ENCODE results near the gene GRK4. TPM values are rescaled to one million over a fixed set of nuclear protein-coding genes. Genes with fewer than 3 reads are reported as not detected.

The GRK4 gene
- total and polyA plus RNA-seq, 10 of the 15 experiments (the other 5 are each of a cell fraction or from before 2014, with no cell fraction given): 1.1 to 4.0 (median 2.5) TPM

DNA sequence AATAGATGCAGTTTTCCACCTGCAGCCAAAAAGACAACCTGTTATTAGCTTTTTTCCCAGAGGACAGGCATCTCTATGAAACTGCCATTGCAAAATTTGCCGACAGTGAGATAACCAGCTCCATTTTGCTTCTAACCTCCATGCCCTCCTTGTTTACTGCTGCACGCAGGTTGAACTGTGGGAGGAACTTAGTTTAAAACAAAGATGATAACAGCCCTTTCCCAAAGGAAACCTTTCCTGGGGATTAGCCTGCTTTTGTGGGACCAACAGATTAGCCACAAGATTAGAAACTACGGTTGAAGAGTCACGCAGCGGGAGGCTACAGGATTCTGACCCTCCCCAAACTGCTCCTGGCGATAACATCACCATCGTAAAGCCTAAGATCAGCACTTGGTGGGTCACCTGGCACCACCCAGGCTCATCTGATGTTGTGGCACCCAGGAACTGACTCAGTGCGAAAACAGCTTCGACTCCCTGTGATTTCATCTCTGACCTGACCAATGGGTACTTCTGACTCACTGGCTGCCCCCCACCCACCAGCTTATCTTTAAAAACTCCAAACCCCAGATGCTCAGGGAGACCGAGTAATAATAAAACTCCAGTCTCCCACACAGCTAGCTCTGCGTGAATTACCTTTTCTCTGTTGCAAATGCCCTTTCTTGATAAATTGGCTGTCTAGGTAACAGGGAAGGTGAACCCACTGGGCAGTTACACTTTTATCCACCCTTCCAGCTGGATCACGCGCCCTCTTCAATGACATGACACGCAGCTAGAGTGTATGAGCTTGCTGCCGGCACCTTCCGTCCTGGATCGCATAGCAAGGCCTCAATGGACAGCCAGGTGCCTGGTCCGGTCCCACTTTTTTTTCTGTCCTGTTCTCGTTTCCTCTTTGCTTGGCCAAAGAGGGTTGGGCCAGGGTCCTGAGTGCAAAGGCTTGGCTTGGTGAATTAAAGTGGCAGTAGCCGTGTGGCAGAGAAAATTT is 27.3 kb upstream of the GRK4 start (continued):
- TF ChIP-seq SIX5 (IDR thresholded peaks at IDR 0.05; ENCODE audit: low read depth, low read length, severe bottlenecking): peak; percentile 10
- peak; percentile 86; the same call in 1 of the 2 replicates for TF ChIP-seq ZBED1 (IDR thresholded peaks at IDR 0.05; ENCODE audit: borderline replicate concordance)
- peak; percentile 45; the same call in 1 of the 2 replicates for TF ChIP-seq ATF7 (IDR thresholded peaks at IDR 0.05; ENCODE audit: low read depth)
- no peak for TF ChIP-seq MTA3 (IDR thresholded peaks at IDR 0.05; ENCODE audit: borderline replicate concordance, low read length)
- TF ChIP-seq TAF1 (IDR thresholded peaks at IDR 0.05; ENCODE audit: borderline replicate concordance, low read depth, low read length): 0 out of 2 replicates have a peak, but pooled peaks have one; percentile 18
- TF ChIP-seq FOS (IDR thresholded peaks at IDR 0.05; ENCODE audit: borderline replicate concordance, extremely low read depth, insufficient read length): no peak
- peak in 1 of 2 experiments; percentile 56; a peak in 1 of 3 replicates for TF ChIP-seq EGR1 (IDR thresholded peaks at IDR 0.05; ENCODE audit: borderline replicate concordance in 1 of 2, low read depth in 2 of 2, low read length in 2 of 2)
- TF ChIP-seq CBX5 (IDR thresholded peaks at IDR 0.05; ENCODE audit: low read depth): no peak
- TF ChIP-seq CBFB (IDR thresholded peaks at IDR 0.05; ENCODE audit: low read depth): 0 out of 2 replicates have a peak, but pooled peaks have one; percentile 47
- TF ChIP-seq YY1 (IDR thresholded peaks at IDR 0.05; ENCODE audit: low read depth, low read length): 0 out of 2 replicates have a peak, but pooled peaks have one; percentile 13
- TF ChIP-seq EP300 (IDR thresholded peaks at IDR 0.05; ENCODE audit: borderline replicate concordance in 1 of 2, control insufficient read depth in 1 of 2, low read depth in 2 of 2, low read length in 2 of 2): peak in 1 of 2 experiments; percentile 7; a peak in 1 of 4 replicates
- TF ChIP-seq SMAD1 (IDR thresholded peaks at IDR 0.05; ENCODE audit: low read depth, partially characterized antibody): no peak
- TF ChIP-seq, protein P1, sequence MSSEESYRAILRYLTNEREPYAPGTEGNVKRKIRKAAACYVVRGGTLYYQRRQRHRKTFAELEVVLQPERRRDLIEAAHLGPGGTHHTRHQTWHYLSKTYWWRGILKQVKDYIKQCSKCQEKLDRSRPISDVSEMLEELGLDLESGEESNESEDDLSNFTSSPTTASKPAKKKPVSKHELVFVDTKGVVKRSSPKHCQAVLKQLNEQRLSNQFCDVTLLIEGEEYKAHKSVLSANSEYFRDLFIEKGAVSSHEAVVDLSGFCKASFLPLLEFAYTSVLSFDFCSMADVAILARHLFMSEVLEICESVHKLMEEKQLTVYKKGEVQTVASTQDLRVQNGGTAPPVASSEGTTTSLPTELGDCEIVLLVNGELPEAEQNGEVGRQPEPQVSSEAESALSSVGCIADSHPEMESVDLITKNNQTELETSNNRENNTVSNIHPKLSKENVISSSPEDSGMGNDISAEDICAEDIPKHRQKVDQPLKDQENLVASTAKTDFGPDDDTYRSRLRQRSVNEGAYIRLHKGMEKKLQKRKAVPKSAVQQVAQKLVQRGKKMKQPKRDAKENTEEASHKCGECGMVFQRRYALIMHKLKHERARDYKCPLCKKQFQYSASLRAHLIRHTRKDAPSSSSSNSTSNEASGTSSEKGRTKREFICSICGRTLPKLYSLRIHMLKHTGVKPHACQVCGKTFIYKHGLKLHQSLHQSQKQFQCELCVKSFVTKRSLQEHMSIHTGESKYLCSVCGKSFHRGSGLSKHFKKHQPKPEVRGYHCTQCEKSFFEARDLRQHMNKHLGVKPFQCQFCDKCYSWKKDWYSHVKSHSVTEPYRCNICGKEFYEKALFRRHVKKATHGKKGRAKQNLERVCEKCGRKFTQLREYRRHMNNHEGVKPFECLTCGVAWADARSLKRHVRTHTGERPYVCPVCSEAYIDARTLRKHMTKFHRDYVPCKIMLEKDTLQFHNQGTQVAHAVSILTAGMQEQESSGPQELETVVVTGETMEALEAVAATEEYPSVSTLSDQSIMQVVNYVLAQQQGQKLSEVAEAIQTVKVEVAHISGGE (CRISPR knock-in tag; IDR thresholded peaks at IDR 0.05): no peak
- no peak for TF ChIP-seq NFYA (IDR thresholded peaks at IDR 0.05; ENCODE audit: borderline replicate concordance, low read depth, low read length)
- peak in 1 of 2 experiments; percentile 46; a peak in 1 of 4 replicates for TF ChIP-seq ETV6 (conservative IDR thresholded peaks at IDR 0.05 in 1 of 2, IDR thresholded peaks at IDR 0.05 in 1 of 2; ENCODE audit: borderline replicate concordance in 1 of 2, low read depth in 1 of 2)
- peak; percentile 35; the same call in 1 of the 2 replicates for TF ChIP-seq TARDBP (IDR thresholded peaks at IDR 0.05; ENCODE audit: borderline replicate concordance)
- TF ChIP-seq NBN (IDR thresholded peaks at IDR 0.05): no peak
- 0 out of 4 replicates have a peak, but pooled peaks of 1 of the 2 experiments have one; percentile 4 for TF ChIP-seq BHLHE40 (IDR thresholded peaks at IDR 0.05; ENCODE audit: borderline replicate concordance in 1 of 2, low read depth in 2 of 2, low read length in 1 of 2)
- 0 out of 2 replicates have a peak, but pooled peaks have one; percentile 24 for TF ChIP-seq NR2F1 (conservative IDR thresholded peaks at IDR 0.05)
- no peak for TF ChIP-seq IRF4 (IDR thresholded peaks at IDR 0.05; ENCODE audit: low read depth, low read length)
- TF ChIP-seq BCL11A (IDR thresholded peaks at IDR 0.05; ENCODE audit: low read depth, low read length): peak; percentile 32; the same call in 1 of the 2 replicates
- TF ChIP-seq ZNF207 (IDR thresholded peaks at IDR 0.05; ENCODE audit: borderline replicate concordance): no peak
- TF ChIP-seq CHD2 (IDR thresholded peaks at IDR 0.05; ENCODE audit: borderline replicate concordance, low read depth, low read length): no peak
- TF ChIP-seq, protein P2, sequence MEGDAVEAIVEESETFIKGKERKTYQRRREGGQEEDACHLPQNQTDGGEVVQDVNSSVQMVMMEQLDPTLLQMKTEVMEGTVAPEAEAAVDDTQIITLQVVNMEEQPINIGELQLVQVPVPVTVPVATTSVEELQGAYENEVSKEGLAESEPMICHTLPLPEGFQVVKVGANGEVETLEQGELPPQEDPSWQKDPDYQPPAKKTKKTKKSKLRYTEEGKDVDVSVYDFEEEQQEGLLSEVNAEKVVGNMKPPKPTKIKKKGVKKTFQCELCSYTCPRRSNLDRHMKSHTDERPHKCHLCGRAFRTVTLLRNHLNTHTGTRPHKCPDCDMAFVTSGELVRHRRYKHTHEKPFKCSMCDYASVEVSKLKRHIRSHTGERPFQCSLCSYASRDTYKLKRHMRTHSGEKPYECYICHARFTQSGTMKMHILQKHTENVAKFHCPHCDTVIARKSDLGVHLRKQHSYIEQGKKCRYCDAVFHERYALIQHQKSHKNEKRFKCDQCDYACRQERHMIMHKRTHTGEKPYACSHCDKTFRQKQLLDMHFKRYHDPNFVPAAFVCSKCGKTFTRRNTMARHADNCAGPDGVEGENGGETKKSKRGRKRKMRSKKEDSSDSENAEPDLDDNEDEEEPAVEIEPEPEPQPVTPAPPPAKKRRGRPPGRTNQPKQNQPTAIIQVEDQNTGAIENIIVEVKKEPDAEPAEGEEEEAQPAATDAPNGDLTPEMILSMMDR (IDR thresholded peaks at IDR 0.05 in 2 of 3, conservative IDR thresholded peaks at IDR 0.05 in 1 of 3; ENCODE audit: control insufficient read depth in 2 of 3, extremely low read depth in 1 of 3, insufficient read depth in 1 of 3, low read depth in 3 of 3, low read length in 3 of 3): no peak
